ENCODE measurements around the gene GCC1. TPM values are rescaled to one million over a fixed set of nuclear protein-coding genes. Genes with fewer than 3 reads are reported as not detected.
"Not testable (repeated sequence)": the region's sequence is repeated elsewhere in the genome, so short reads cannot be mapped to it uniquely, and the experiment has no call there.

The GCC1 gene
- total RNA-seq, 5 donors from 2014 or later (not counting 1 experiment from before 2014, with no cell fraction given) = 23.8 to 29.9 (median 27.1) TPM

GRCh38 chr7:127578711-127579275 is 6.6 kb downstream of the GCC1 start:
- Mint-ChIP-seq H3K4me1 (peaks cover 49 to 53% (median 49%) of the 10 kb centered on the region in 3 donors), H3K4me3 (no peak overlapping the region), H3K36me3 (peaks cover 66% of the 10 kb centered on the region), H3K9me3 (no peaks in the 10 kb centered on the region), H3K27me3 (no peaks in the 10 kb centered on the region), H3K27ac (no peak overlapping the region)
- DNase-seq (no peak), ATAC-seq (replicated peaks in 1 of 4) (no peak)
- ChIA-PET POLR2A (no interaction called here), CTCF (interaction anchor here in 1 of 2 donors (0.6 to 1.2 kb wide), 2 partner anchors 10 to 16 kb away, joined by 3 read pairs; partner anchors contain the start of gene ARF5)
- Histone ChIP-seq H3K9me3 (no peaks in the 10 kb centered on the region), H3K4me3 (ENCODE audit: control insufficient read depth in 1 of 2, extremely low read depth in 1 of 2, low read length in 1 of 2) (no peak overlapping the region), H3K27ac (ENCODE audit: low read length) (no peak overlapping the region), H3K27me3 (replicated peaks in 1 of 2; ENCODE audit: control insufficient read depth in 2 of 2, extremely low read depth in 1 of 2, insufficient read depth in 2 of 2, low read length in 1 of 2) (no peaks in the 10 kb centered on the region), H3K4me1 (ENCODE audit: control insufficient read depth in 1 of 2, extremely low read depth in 1 of 2, insufficient read depth in 2 of 2, low read length in 2 of 2) (peaks cover 6 to 28% of the 10 kb centered on the region in 2 experiments), H3K36me3 (ENCODE audit: control insufficient read depth in 2 of 2, extremely low read depth in 1 of 2, insufficient read depth in 1 of 2, low read length in 1 of 2) (peaks cover 10 to 63% of the 10 kb centered on the region in 2 donors)
- 92% methylated on average over 2 of the region's 4 CpGs for WGBS (ENCODE audit: insufficient coverage)

- no peaks in the 10 kb centered on the region for H3K9me3 ChIP-seq
- H3K9me3 Mint-ChIP-seq = no peaks in the 10 kb centered on the region
- ChIA-PET CTCF (no interaction called here), POLR2A (no interaction called here)
- no peaks in the 10 kb centered on the region for H3K27me3 ChIP-seq (replicated peaks in 1 of 2; ENCODE audit: control insufficient read depth in 2 of 2, extremely low read depth in 1 of 2, insufficient read depth in 2 of 2, low read length in 1 of 2)
- ATAC-seq (replicated peaks in 1 of 4) = no peak
- peaks cover 60% of the 10 kb centered on the region for H3K36me3 Mint-ChIP-seq
- peaks cover 42 to 46% (median 43%) of the 10 kb centered on the region in 3 donors for H3K4me1 Mint-ChIP-seq
- no peak overlapping the region for H3K27ac ChIP-seq (ENCODE audit: low read length)
- peak in 1 of 35 experiments; percentile 9 for DNase-seq
- WGBS (ENCODE audit: insufficient coverage) = 89% methylated on average over 3 of the region's 5 CpGs
- peaks cover 2 to 22% of the 10 kb centered on the region in 2 experiments for H3K4me1 ChIP-seq (ENCODE audit: control insufficient read depth in 1 of 2, extremely low read depth in 1 of 2, insufficient read depth in 2 of 2, low read length in 2 of 2)
- H3K27me3 Mint-ChIP-seq = no peaks in the 10 kb centered on the region
- no peak overlapping the region for H3K27ac Mint-ChIP-seq
- H3K4me3 Mint-ChIP-seq = no peak overlapping the region
- H3K4me3 ChIP-seq (ENCODE audit: control insufficient read depth in 1 of 2, extremely low read depth in 1 of 2, low read length in 1 of 2) = no peak overlapping the region
- H3K36me3 ChIP-seq (ENCODE audit: control insufficient read depth in 2 of 2, extremely low read depth in 1 of 2, insufficient read depth in 1 of 2, low read length in 1 of 2) = peaks cover 6 to 57% of the 10 kb centered on the region in 2 donors
These were observed 7.2 kb downstream of the GCC1 start for GRCh38 chr7:127578036-127578684.

- DNase-seq = no peak
- H3K27me3 ChIP-seq (replicated peaks in 1 of 2; ENCODE audit: control insufficient read depth in 2 of 2, extremely low read depth in 1 of 2, insufficient read depth in 2 of 2, low read length in 1 of 2) = no peaks in the 10 kb centered on the region
- no peak overlapping the region for H3K27ac ChIP-seq (ENCODE audit: low read length)
- ChIA-PET POLR2A (interaction anchor here in 1 of 2 donors (0.8 kb wide), 1 partner anchor 39 kb away, joined by 4 read pairs; no protein-coding TSS in a partner anchor), CTCF (no interaction called here)
- H3K9me3 Mint-ChIP-seq = no peaks in the 10 kb centered on the region
- H3K9me3 ChIP-seq = no peaks in the 10 kb centered on the region
- H3K27ac Mint-ChIP-seq = no peak overlapping the region
- H3K4me1 Mint-ChIP-seq = peaks cover 0 to 4% (median 0%) of the 10 kb centered on the region in 3 donors
- H3K27me3 Mint-ChIP-seq = no peaks in the 10 kb centered on the region
- no peak overlapping the region for H3K4me3 Mint-ChIP-seq
- no peak for ATAC-seq (replicated peaks in 1 of 4)
- H3K36me3 Mint-ChIP-seq = peaks cover 34% of the 10 kb centered on the region
- H3K4me3 ChIP-seq (ENCODE audit: control insufficient read depth in 1 of 2, extremely low read depth in 1 of 2, low read length in 1 of 2) = no peak overlapping the region
- H3K36me3 ChIP-seq (ENCODE audit: control insufficient read depth in 2 of 2, extremely low read depth in 1 of 2, insufficient read depth in 1 of 2, low read length in 1 of 2) = peaks cover 0 to 14% of the 10 kb centered on the region in 2 donors
- 93% methylated on average over 2 of the region's 3 CpGs for WGBS (ENCODE audit: insufficient coverage)
- no peaks in the 10 kb centered on the region for H3K4me1 ChIP-seq (ENCODE audit: control insufficient read depth in 1 of 2, extremely low read depth in 1 of 2, insufficient read depth in 2 of 2, low read length in 2 of 2)
These were observed 13.5 kb downstream of the GCC1 start for GRCh38 chr7:127571741-127572505.

GRCh38 chr7:127568034-127568433 is 17.4 kb downstream of the GCC1 start:
- H3K4me1 Mint-ChIP-seq; H3K9me3 ChIP-seq; H3K4me3 ChIP-seq (ENCODE audit: control insufficient read depth in 1 of 2, extremely low read depth in 1 of 2, low read length in 1 of 2); POLR2A ChIA-PET; H3K27ac Mint-ChIP-seq; H3K4me1 ChIP-seq (ENCODE audit: control insufficient read depth in 1 of 2, extremely low read depth in 1 of 2, insufficient read depth in 2 of 2, low read length in 2 of 2); ATAC-seq (replicated peaks in 1 of 4); H3K4me3 Mint-ChIP-seq; H3K9me3 Mint-ChIP-seq; CTCF ChIA-PET; H3K27me3 ChIP-seq (replicated peaks in 1 of 2; ENCODE audit: control insufficient read depth in 2 of 2, extremely low read depth in 1 of 2, insufficient read depth in 2 of 2, low read length in 1 of 2); H3K36me3 ChIP-seq (ENCODE audit: control insufficient read depth in 2 of 2, extremely low read depth in 1 of 2, insufficient read depth in 1 of 2, low read length in 1 of 2); DNase-seq; H3K27me3 Mint-ChIP-seq; H3K27ac ChIP-seq (ENCODE audit: low read length): not testable (repeated sequence)
- no CpG with 5 or more reads among the region's 3 CpGs for WGBS (ENCODE audit: insufficient coverage)
- H3K36me3 Mint-ChIP-seq = peaks cover 43% of the 10 kb centered on the region

GRCh38 chr7:127566242-127566641 is 19.2 kb downstream of the GCC1 start:
- no peaks in the 10 kb centered on the region for H3K27me3 Mint-ChIP-seq
- Histone ChIP-seq H3K27me3 (replicated peaks in 1 of 2; ENCODE audit: control insufficient read depth in 2 of 2, extremely low read depth in 1 of 2, insufficient read depth in 2 of 2, low read length in 1 of 2) (no peaks in the 10 kb centered on the region), H3K4me3 (ENCODE audit: control insufficient read depth in 1 of 2, extremely low read depth in 1 of 2, low read length in 1 of 2) (no peak overlapping the region), H3K9me3 (no peaks in the 10 kb centered on the region), H3K4me1 (ENCODE audit: control insufficient read depth in 1 of 2, extremely low read depth in 1 of 2, insufficient read depth in 2 of 2, low read length in 2 of 2) (no peaks in the 10 kb centered on the region), H3K36me3 (ENCODE audit: control insufficient read depth in 2 of 2, extremely low read depth in 1 of 2, insufficient read depth in 1 of 2, low read length in 1 of 2) (peaks cover 0 to 2% of the 10 kb centered on the region in 2 donors), H3K27ac (ENCODE audit: low read length) (no peak overlapping the region)
- 100% methylated on average over 1 of the region's 3 CpGs for WGBS (ENCODE audit: insufficient coverage)
- CTCF ChIA-PET = no interaction called here
- no peak for ATAC-seq (replicated peaks in 1 of 4)
- no peaks in the 10 kb centered on the region for H3K4me1 Mint-ChIP-seq
- H3K27ac Mint-ChIP-seq = no peak overlapping the region
- POLR2A ChIA-PET = no interaction called here
- DNase-seq = no peak
- H3K4me3 Mint-ChIP-seq = no peak overlapping the region
- H3K9me3 Mint-ChIP-seq = peaks cover 4 to 7% (median 5%) of the 10 kb centered on the region in 3 donors
- H3K36me3 Mint-ChIP-seq = peaks cover 41% of the 10 kb centered on the region

GRCh38 chr7:127557803-127558202 is 27.6 kb downstream of the GCC1 start:
- peaks cover under 1% of the 10 kb centered on the region for H3K36me3 Mint-ChIP-seq
- peak in 1 of 35 experiments; percentile 14 for DNase-seq
- H3K27me3 ChIP-seq (replicated peaks in 1 of 2; ENCODE audit: control insufficient read depth in 2 of 2, extremely low read depth in 1 of 2, insufficient read depth in 2 of 2, low read length in 1 of 2) = no peaks in the 10 kb centered on the region
- peaks cover 0 to 4% (median 0%) of the 10 kb centered on the region in 3 donors for H3K9me3 Mint-ChIP-seq
- no peak overlapping the region for H3K27ac ChIP-seq (ENCODE audit: low read length)
- H3K27ac Mint-ChIP-seq = no peak overlapping the region
- no peak overlapping the region for H3K4me3 Mint-ChIP-seq
- H3K4me1 ChIP-seq (ENCODE audit: control insufficient read depth in 1 of 2, extremely low read depth in 1 of 2, insufficient read depth in 2 of 2, low read length in 2 of 2) = no peaks in the 10 kb centered on the region
- no peaks in the 10 kb centered on the region for H3K9me3 ChIP-seq
- H3K4me1 Mint-ChIP-seq = no peaks in the 10 kb centered on the region
- POLR2A ChIA-PET = interaction anchor here in 1 of 2 donors (0.5 kb wide), 1 partner anchor 1230 kb away, joined by 4 read pairs; no protein-coding TSS in a partner anchor
- H3K4me3 ChIP-seq (ENCODE audit: control insufficient read depth in 1 of 2, extremely low read depth in 1 of 2, low read length in 1 of 2) = no peak overlapping the region
- WGBS (ENCODE audit: insufficient coverage) = no CpG with 5 or more reads among the region's 2 CpGs
- no peaks in the 10 kb centered on the region for H3K36me3 ChIP-seq (ENCODE audit: control insufficient read depth in 2 of 2, extremely low read depth in 1 of 2, insufficient read depth in 1 of 2, low read length in 1 of 2)
- CTCF ChIA-PET = interaction anchor here in 1 of 2 donors (0.7 kb wide), 1 partner anchor 652 kb away, joined by 6 read pairs; no protein-coding TSS in a partner anchor
- ATAC-seq (replicated peaks in 1 of 4) = no peak
- H3K27me3 Mint-ChIP-seq = peaks cover 0 to 5% of the 10 kb centered on the region in 2 donors

Data from T-cell (primary cell).